ENCODE results near the gene SLC16A4.

Gene SLC16A4

GRCh38 chr1:110324667-110325066 is 66.2 kb downstream of the SLC16A4 start:
- no peak for DNase-seq

GRCh38 chr1:110321846-110322245 is 69.0 kb downstream of the SLC16A4 start:
- DNase-seq: no peak

- DNase-seq: no peak
Observed at GRCh38 chr1:110321045-110321444, 69.8 kb downstream of the SLC16A4 start.

- DNase-seq: no peak
Observed at GRCh38 chr1:110320168-110320518, 70.7 kb downstream of the SLC16A4 start.

- no peak for DNase-seq
Observed at GRCh38 chr1:110319332-110320167, 71.3 kb downstream of the SLC16A4 start.

- no peak for DNase-seq
Observed at GRCh38 chr1:110318046-110318445, 72.8 kb downstream of the SLC16A4 start.

- DNase-seq: no peak
Observed at GRCh38 chr1:110316735-110317134, 74.1 kb downstream of the SLC16A4 start.
